Mucosa of descending colon (tissue), 3 donors: Measurements from ENCODE around the gene FUT3. TPM values are rescaled to one million over a fixed set of nuclear protein-coding genes. Genes with fewer than 3 reads are reported as not detected.
"Not testable (repeated sequence)": the region's sequence is repeated elsewhere in the genome, so short reads cannot be mapped to it uniquely, and the experiment has no call there.

Source experiments
- ATAC-seq: fragments of 200-7000 bp; cut with Tn5 transposase; one replicate; pipeline ENCODE4 v1.9.1; 2020; ENCODE audit warnings: mild to moderate bottlenecking, moderate library complexity
- DNase-seq, 3 donors: peaks; one replicate each; pipeline ENCODE4 v3.0.0-alpha.2; 2020
- H3K36me3 ChIP-seq: fragments of 200-600 bp; one replicate; pipeline ENCODE4 v1.8.0; 2021; ENCODE audit warnings: low read depth, mild to moderate bottlenecking
- H3K4me1 ChIP-seq: fragments of 200-600 bp; one replicate; pipeline ENCODE4 v1.8.0; 2021; ENCODE audit warnings: low read depth, mild to moderate bottlenecking
- H3K4me3 ChIP-seq: fragments of 200-600 bp; one replicate; pipeline ENCODE4 v1.8.0; 2021; ENCODE audit warnings: mild to moderate bottlenecking
- H3K9me3 ChIP-seq: fragments of 200-600 bp; one replicate; pipeline ENCODE4 v1.8.0; 2021; ENCODE audit warnings: mild to moderate bottlenecking
- CTCF ChIP-seq: fragments of 200-600 bp; IDR thresholded peaks from one replicate; pipeline ENCODE4 v1.8.0; 2022; ENCODE audit warnings: antibody characterized with exemption, mild to moderate bottlenecking
- intact Hi-C, 2 donors: fragments of 100-400 bp; cut with DNase I in 1 of 2; cut with micrococcal nuclease in 1 of 2; formaldehyde crosslinking; loops; one replicate each; pipeline versions ENCODE4 v1.11.0 to v1.11.1; 2022; cut with DNase I, micrococcal nuclease
- total RNA-seq, 3 donors: library from RNA; stranded (reverse); fragmentation: NEBNext Ultra II Directional in 2 of 3; extraction: Animal tissue kit (Norgen Biotek cat#: 25700) in 2 of 3; gene quantifications; one replicate each; pipeline versions ENCODE4 v1.2.1 to v1.2.4, GENCODE V29; 2021 to 2023
- donor health status: DM: no; HTN: no; CAD: no; lungs with moderate emphysema.
- donor health status: DM: no; HTN: no; CAD: no.
- donor health status: DM: no; HTN: yes; CAD: no.

Gene FUT3
- total RNA-seq, 3 donors from 2014 or later = 128 to 276 (median 215) TPM

GRCh38 chr19:5863030-5863665 is 11.9 kb upstream of the FUT3 start:
- intact Hi-C loops = no loop called here

GRCh38 chr19:5857203-5858081 is 6.2 kb upstream of the FUT3 start:
- no peak for ATAC-seq
- DNase-seq = peak in 1 of 3 donors; percentile 14
- Histone ChIP-seq H3K4me1 (no peaks in the 10 kb centered on the region), H3K9me3 (peaks cover 3% of the 10 kb centered on the region), H3K4me3 (no peak overlapping the region), H3K36me3 (no peaks in the 10 kb centered on the region)
- no peak for TF ChIP-seq CTCF
- intact Hi-C loops = no loop called here

More at GRCh38 chr19:5863030-5863665, 11.9 kb upstream of the FUT3 start:
- H3K4me3 ChIP-seq = no peak overlapping the region
- H3K4me1 ChIP-seq = no peaks in the 10 kb centered on the region
- no peaks in the 10 kb centered on the region for H3K9me3 ChIP-seq
- no peaks in the 10 kb centered on the region for H3K36me3 ChIP-seq
- DNase-seq (no peak), ATAC-seq (no peak)
- TF ChIP-seq CTCF = no peak

- H3K36me3 ChIP-seq, H3K4me3 ChIP-seq, H3K4me1 ChIP-seq, H3K9me3 ChIP-seq, ATAC-seq, DNase-seq, intact Hi-C loops: not testable (repeated sequence)
Measured at GRCh38 chr19:5855151-5855550, 3.9 kb upstream of the FUT3 start.

- intact Hi-C loops, DNase-seq, H3K4me1 ChIP-seq, ATAC-seq, H3K36me3 ChIP-seq, H3K4me3 ChIP-seq, H3K9me3 ChIP-seq: not testable (repeated sequence)
Measured at GRCh38 chr19:5854121-5854520, 2.9 kb upstream of the FUT3 start.

- intact Hi-C loops = no loop called here
- peak overlapping the region; percentile 40 for H3K4me3 ChIP-seq
- TF ChIP-seq CTCF = no peak
- peak; percentile 44 for ATAC-seq
- peak in 2 of 3 donors; percentile 59 to 70 for DNase-seq
- H3K36me3 ChIP-seq = no peaks in the 10 kb centered on the region
- H3K9me3 ChIP-seq = no peaks in the 10 kb centered on the region
- H3K4me1 ChIP-seq = peaks cover under 1% of the 10 kb centered on the region
Measured at GRCh38 chr19:5850743-5851293, 431 bp downstream of the FUT3 start.

- ATAC-seq (peak; percentile 51), DNase-seq (peak in 2 of 3 donors; percentile 60 to 75)
- no peaks in the 10 kb centered on the region for H3K9me3 ChIP-seq
- no peaks in the 10 kb centered on the region for H3K36me3 ChIP-seq
- intact Hi-C loops = no loop called here
- H3K4me3 ChIP-seq = peak overlapping the region; percentile 14
- no peak for TF ChIP-seq CTCF
- peaks cover 4% of the 10 kb centered on the region for H3K4me1 ChIP-seq
Measured at GRCh38 chr19:5850189-5850588, 1.1 kb downstream of the FUT3 start.

- intact Hi-C loops = not testable (repeated sequence)
- DNase-seq = peak in 2 of 3 donors; percentile 65
Measured at GRCh38 chr19:5848621-5849020, 2.6 kb downstream of the FUT3 start.

GRCh38 chr19:5847846-5848245 is 3.4 kb downstream of the FUT3 start:
- not testable (repeated sequence) for ATAC-seq

More at GRCh38 chr19:5848621-5849020, 2.6 kb downstream of the FUT3 start:
- not testable (repeated sequence) for ATAC-seq, H3K4me1 ChIP-seq, H3K36me3 ChIP-seq, H3K9me3 ChIP-seq, H3K4me3 ChIP-seq

More at GRCh38 chr19:5847846-5848245, 3.4 kb downstream of the FUT3 start:
- peak overlapping the region; percentile 5 for H3K4me3 ChIP-seq
- H3K9me3 ChIP-seq, H3K4me1 ChIP-seq, intact Hi-C loops, H3K36me3 ChIP-seq: not testable (repeated sequence)
- DNase-seq = peak in 1 of 3 donors; percentile 36
